Kidney epithelial cell (primary cell): ENCODE results near the gene ZNF160. TPM values are rescaled to one million over a fixed set of nuclear protein-coding genes. Genes with fewer than 3 reads are reported as not detected.

Experiments used
- DNase-seq: peaks from one replicate; pipeline ENCODE4 v3.0.0-alpha.2; 2010; ENCODE audit warnings: low read depth
- H3K27me3 ChIP-seq: 2 replicates; pipeline ENCODE4 v1.6.0; 2011; ENCODE audit warnings: low read length; ENCODE audit not compliant: control insufficient read depth, insufficient read depth
- H3K36me3 ChIP-seq: 2 replicates; pipeline ENCODE4 v1.5.1; 2011; ENCODE audit warnings: low read length; ENCODE audit not compliant: control insufficient read depth, insufficient read depth
- H3K4me3 ChIP-seq: 2 replicates; pipeline ENCODE4 v1.5.1; 2011; ENCODE audit warnings: low read depth, mild to moderate bottlenecking, control low read depth, low read length
- total RNA-seq: library from RNA; depleted of rRNA; stranded (reverse); fragments of >200 nt; gene quantifications from 2 replicates; pipeline ENCODE4 v1.2.3, GENCODE V29; 2015
- TF ChIP-seq, protein P1 (sequence below): IDR thresholded peaks from 2 replicates; pipeline ENCODE4 v1.5.1; 2011; ENCODE audit warnings: mild to moderate bottlenecking, moderate library complexity, low read length, control low read depth, inconsistent platforms; ENCODE audit not compliant: insufficient read depth, poor library complexity, severe bottlenecking

Gene ZNF160
- total RNA-seq, 1 donor from 2014 or later: 16.5 TPM

DNA sequence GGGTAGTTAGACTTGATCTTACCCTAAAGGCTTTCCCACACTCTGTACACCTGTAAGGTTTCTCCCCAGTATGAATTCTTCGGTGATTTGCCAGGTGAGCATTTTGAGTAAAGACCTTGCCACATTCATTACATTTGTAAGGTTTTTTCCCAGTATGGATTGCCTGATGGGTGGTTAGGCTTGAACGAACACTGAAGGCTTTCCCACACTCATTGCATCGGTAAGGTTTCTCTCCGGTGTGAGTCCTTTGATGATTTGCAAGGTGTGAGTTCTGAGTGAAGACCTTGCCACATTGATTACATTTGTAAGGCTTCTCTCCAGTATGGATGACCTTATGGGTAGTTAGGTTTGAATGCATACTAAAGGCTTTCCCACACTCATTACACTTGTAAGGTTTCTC lies 35.0 kb downstream of the ZNF160 start:
- no peak for DNase-seq
- Histone ChIP-seq H3K36me3 (peaks cover 4% of the 10 kb centered on the region), H3K27me3 (no peaks in the 10 kb centered on the region), H3K4me3 (no peak overlapping the region)
- TF ChIP-seq, protein P1, sequence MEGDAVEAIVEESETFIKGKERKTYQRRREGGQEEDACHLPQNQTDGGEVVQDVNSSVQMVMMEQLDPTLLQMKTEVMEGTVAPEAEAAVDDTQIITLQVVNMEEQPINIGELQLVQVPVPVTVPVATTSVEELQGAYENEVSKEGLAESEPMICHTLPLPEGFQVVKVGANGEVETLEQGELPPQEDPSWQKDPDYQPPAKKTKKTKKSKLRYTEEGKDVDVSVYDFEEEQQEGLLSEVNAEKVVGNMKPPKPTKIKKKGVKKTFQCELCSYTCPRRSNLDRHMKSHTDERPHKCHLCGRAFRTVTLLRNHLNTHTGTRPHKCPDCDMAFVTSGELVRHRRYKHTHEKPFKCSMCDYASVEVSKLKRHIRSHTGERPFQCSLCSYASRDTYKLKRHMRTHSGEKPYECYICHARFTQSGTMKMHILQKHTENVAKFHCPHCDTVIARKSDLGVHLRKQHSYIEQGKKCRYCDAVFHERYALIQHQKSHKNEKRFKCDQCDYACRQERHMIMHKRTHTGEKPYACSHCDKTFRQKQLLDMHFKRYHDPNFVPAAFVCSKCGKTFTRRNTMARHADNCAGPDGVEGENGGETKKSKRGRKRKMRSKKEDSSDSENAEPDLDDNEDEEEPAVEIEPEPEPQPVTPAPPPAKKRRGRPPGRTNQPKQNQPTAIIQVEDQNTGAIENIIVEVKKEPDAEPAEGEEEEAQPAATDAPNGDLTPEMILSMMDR: no peak

DNA sequence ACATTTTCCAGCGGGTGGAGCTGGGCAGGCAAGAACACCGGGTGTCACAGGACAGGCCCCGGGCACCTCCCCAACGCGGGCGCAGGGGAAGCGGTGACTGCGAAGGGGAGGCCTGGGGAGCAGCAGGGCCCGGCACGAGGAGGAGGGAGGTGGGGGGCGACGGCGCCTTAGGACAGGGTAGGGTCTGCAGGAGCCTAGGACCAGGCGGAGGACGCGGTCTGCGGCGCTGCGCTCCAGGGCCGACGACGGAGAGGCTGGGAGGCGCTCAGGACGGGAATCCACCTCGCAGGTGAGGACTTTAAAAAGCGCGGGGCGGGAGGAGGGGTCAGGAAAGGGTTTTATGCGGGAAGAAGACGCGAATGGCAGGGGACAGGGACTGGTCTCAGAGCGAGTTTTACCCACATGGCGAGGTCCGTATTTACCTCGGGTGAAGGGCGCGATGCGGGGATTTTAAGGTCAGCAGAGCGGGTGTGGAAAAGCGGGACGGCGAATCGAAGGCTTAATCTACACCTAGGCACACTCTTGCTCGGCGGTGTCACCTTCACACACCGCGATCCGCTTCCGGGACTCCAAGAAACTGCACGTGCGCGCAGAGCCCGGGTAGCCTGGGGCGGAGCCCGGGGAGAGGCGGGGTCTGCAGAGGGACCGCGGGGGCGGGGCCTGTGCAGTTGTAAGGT lies 45.2 kb downstream of the ZNF160 start:
- TF ChIP-seq, protein P1: no peak
- no peaks in the 10 kb centered on the region for H3K36me3 ChIP-seq
- no peak overlapping the region for H3K4me3 ChIP-seq
- DNase-seq: no peak
- no peaks in the 10 kb centered on the region for H3K27me3 ChIP-seq

DNA sequence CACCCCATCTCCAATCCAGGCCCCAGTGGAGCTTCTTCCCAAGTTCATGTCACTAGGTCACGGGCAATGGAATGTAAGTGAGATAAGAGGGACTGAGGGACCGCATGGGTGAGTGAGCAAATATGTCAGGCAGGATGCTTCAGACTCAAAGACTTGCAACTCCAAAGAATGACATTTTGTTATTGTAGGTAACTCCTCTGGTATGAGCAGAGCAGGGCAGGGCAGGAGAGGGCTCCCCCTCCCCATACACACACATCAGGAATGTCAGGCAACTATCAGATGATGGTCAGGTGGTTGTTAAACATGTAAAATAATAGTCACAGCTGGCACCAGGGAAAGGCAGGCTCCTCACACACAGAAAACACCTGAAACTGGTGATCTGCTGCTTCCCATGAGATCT lies 48.1 kb downstream of the ZNF160 start:
- no peak for DNase-seq
- H3K27me3 ChIP-seq: no peaks in the 10 kb centered on the region
- H3K36me3 ChIP-seq: no peaks in the 10 kb centered on the region
- H3K4me3 ChIP-seq: no peak overlapping the region
- TF ChIP-seq, protein P1: no peak

DNA sequence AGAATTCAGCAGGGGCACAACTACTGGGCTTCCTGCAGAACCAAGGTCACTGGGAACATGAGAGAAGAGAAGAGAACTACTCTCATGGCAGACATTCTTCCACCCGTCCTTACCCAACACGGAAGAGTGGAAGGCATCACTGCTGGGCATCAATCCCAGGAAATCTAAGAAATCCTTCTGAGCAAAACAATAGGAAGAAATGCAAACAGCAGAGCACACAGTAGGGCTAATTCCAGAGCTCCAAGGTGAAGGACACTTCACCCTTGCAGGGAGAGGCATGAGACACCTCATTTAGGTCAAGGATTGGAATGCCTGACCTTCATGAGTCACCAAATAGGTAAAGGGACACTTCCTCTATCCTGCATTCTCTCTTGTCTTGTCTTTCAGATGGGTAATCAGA lies 55.8 kb downstream of the ZNF160 start:
- H3K36me3 ChIP-seq: no peaks in the 10 kb centered on the region
- DNase-seq: no peak
- no peak overlapping the region for H3K4me3 ChIP-seq
- H3K27me3 ChIP-seq: no peaks in the 10 kb centered on the region
- TF ChIP-seq, protein P1: no peak

DNA sequence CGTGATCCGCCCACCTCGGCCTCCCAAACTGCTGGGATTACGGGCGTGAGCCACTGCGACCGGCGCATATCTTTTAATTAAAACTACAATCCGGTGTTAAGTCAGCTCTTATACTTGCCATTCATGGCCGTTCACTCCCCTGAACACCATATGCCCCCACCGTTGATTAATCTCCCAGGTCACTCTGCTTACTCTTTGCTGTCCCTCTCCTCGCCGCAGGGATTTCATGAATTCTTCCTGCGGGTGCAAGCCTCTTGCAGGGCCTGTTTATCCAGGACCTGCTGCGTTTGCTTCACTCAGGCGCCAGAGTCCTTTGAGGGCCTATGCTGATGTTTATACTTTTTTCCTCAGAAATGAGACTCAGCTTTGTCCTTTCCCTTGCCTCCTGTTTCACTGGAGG lies 57.7 kb downstream of the ZNF160 start:
- Histone ChIP-seq H3K4me3 (no peak overlapping the region), H3K27me3 (no peaks in the 10 kb centered on the region), H3K36me3 (no peaks in the 10 kb centered on the region)
- TF ChIP-seq, protein P1: no peak
- DNase-seq: no peak

DNA sequence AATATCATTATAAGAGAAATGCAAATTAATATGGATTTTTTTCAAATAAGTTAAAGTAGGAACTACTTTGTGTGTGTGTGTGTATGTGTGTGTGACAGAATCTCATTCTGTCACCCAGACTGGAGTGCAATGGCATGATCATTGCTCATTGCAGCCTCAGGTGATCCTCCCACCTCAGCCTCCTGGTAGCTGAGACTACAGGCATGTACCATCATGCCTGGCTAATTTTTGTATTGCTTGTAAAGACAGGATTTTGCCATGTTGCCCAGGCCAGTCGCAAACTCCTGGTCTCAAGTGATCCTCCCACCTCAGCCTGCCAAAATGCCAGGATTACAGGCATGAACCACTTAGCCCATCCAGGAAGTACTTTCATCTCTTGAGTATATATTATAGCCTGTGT lies 61.9 kb downstream of the ZNF160 start:
- H3K4me3 ChIP-seq: no peak overlapping the region
- TF ChIP-seq, protein P1: no peak
- DNase-seq: no peak
- no peaks in the 10 kb centered on the region for H3K36me3 ChIP-seq
- no peaks in the 10 kb centered on the region for H3K27me3 ChIP-seq
